ENCODE data around the gene BTBD18. TPM values are rescaled to one million over a fixed set of nuclear protein-coding genes. Genes with fewer than 3 reads are reported as not detected.

The BTBD18 gene
- total RNA-seq, 1 experiment from 2014 or later: 0.09 TPM

DNA sequence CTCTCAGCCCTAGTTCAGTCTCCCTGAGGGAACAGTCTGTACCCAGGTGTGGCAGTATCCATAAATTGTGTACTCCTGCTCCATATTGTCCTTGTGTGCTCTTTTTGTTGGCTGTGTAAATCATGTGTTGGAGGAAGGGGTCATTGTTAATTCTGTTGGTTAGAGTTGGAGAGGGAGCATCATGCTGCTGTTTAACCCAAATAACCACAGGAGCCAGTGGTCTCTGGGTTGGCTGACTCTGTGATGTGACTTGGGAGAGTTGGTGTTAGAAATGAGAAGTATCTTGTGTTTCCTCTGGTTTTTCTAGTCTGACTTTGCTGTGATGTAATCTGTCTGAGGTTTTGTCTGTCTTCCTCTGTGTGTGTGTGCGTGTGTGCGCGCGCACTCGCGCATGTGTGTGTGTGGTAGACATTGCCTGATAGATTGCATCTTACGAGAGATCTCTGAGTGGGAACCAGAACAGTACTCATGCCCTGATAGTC, 40.5 kb upstream of the BTBD18 start (continued):
- no peak for TF ChIP-seq ZNF263 (CRISPR knock-in tag; IDR thresholded peaks at IDR 0.05; ENCODE audit: low read depth)
- no peak for TF ChIP-seq TCF7 (CRISPR knock-in tag; IDR thresholded peaks at IDR 0.05; ENCODE audit: low read depth)
- no peak for TF ChIP-seq SOX15 (CRISPR knock-in tag; IDR thresholded peaks at IDR 0.05)
- TF ChIP-seq, protein P1, sequence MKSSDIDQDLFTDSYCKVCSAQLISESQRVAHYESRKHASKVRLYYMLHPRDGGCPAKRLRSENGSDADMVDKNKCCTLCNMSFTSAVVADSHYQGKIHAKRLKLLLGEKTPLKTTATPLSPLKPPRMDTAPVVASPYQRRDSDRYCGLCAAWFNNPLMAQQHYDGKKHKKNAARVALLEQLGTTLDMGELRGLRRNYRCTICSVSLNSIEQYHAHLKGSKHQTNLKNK (CRISPR knock-in tag; IDR thresholded peaks at IDR 0.05): no peak

- Mint-ChIP-seq H3K4me1 (peaks cover 47% of the 10 kb centered on the region), H3K27ac (peak overlapping the region; percentile 65)
- CTCF ChIA-PET: interaction anchor here (1.0 to 3.7 kb wide), 2 partner anchors 9 to 40 kb away, joined by 3 to 18 read pairs; partner anchors contain the start of gene BTBD18
Observed at GRCh38 chr11:57791321-57792059, 39.9 kb upstream of the BTBD18 start.

DNA sequence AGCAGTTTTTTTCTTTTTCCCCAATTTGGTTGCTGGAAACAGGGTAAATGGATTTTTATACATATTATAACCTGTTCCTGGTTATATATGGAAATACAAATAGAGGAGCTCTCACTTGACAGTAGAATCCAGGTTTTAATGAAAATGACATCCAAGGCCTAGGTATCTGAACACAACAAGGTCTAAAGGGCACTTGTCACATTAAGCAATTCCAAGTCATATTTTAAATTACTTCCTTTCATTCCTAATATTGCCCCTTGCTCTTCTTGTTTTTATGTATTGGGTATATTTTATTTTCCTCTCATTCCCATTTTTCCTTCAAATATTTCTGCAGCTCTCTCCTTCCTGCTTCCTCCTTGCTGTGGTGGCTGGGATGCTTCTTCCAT, 37.1 kb upstream of the BTBD18 start:
- H3K27me3 Mint-ChIP-seq (ENCODE audit: low read depth): no peaks in the 10 kb centered on the region
- H3K27ac Mint-ChIP-seq: peak overlapping the region; percentile 55; the same call in 1 of the 2 replicates
- peaks cover 14% of the 10 kb centered on the region for H3K36me3 Mint-ChIP-seq
- no peak overlapping the region for H3K4me3 Mint-ChIP-seq
- ChIA-PET POLR2A (interaction anchor here (1.0 to 1.2 kb wide), 2 partner anchors 10 to 47 kb away, joined by 3 read pairs; partner anchors contain the start of gene SELENOH), CTCF (interaction anchor here (1.7 to 3.9 kb wide), 3 partner anchors 10 to 37 kb away, joined by 5 to 17 read pairs (median 14); partner anchors contain the start of gene BTBD18)
- no peaks in the 10 kb centered on the region for H3K9me3 Mint-ChIP-seq
- H3K4me1 Mint-ChIP-seq: peaks cover 60% of the 10 kb centered on the region
- no peak for ATAC-seq
- TF ChIP-seq ZNF263 (CRISPR knock-in tag; IDR thresholded peaks at IDR 0.05; ENCODE audit: low read depth): no peak
- no peak for TF ChIP-seq IRF2 (CRISPR knock-in tag; IDR thresholded peaks at IDR 0.05; ENCODE audit: borderline replicate concordance, low read depth)
- TF ChIP-seq OVOL2 (CRISPR knock-in tag; IDR thresholded peaks at IDR 0.05; ENCODE audit: borderline replicate concordance): no peak
- no peak for TF ChIP-seq TCF7 (CRISPR knock-in tag; IDR thresholded peaks at IDR 0.05; ENCODE audit: low read depth)
- TF ChIP-seq, protein P2, sequence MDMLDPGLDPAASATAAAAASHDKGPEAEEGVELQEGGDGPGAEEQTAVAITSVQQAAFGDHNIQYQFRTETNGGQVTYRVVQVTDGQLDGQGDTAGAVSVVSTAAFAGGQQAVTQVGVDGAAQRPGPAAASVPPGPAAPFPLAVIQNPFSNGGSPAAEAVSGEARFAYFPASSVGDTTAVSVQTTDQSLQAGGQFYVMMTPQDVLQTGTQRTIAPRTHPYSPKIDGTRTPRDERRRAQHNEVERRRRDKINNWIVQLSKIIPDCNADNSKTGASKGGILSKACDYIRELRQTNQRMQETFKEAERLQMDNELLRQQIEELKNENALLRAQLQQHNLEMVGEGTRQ (CRISPR knock-in tag; IDR thresholded peaks at IDR 0.05): no peak
- TF ChIP-seq FOXK1 (CRISPR knock-in tag; IDR thresholded peaks at IDR 0.05): no peak
- no peak for TF ChIP-seq ATF1 (CRISPR knock-in tag; IDR thresholded peaks at IDR 0.05)
- no peak for TF ChIP-seq ZNF138 (CRISPR knock-in tag; conservative IDR thresholded peaks at IDR 0.05)
- no peak for TF ChIP-seq ATF2 (CRISPR knock-in tag; IDR thresholded peaks at IDR 0.05; ENCODE audit: borderline replicate concordance, low read depth)
- TF ChIP-seq JAZF1 (CRISPR knock-in tag; IDR thresholded peaks at IDR 0.05): no peak
- no peak for TF ChIP-seq JUN (CRISPR knock-in tag; IDR thresholded peaks at IDR 0.05)
- TF ChIP-seq, protein P3, sequence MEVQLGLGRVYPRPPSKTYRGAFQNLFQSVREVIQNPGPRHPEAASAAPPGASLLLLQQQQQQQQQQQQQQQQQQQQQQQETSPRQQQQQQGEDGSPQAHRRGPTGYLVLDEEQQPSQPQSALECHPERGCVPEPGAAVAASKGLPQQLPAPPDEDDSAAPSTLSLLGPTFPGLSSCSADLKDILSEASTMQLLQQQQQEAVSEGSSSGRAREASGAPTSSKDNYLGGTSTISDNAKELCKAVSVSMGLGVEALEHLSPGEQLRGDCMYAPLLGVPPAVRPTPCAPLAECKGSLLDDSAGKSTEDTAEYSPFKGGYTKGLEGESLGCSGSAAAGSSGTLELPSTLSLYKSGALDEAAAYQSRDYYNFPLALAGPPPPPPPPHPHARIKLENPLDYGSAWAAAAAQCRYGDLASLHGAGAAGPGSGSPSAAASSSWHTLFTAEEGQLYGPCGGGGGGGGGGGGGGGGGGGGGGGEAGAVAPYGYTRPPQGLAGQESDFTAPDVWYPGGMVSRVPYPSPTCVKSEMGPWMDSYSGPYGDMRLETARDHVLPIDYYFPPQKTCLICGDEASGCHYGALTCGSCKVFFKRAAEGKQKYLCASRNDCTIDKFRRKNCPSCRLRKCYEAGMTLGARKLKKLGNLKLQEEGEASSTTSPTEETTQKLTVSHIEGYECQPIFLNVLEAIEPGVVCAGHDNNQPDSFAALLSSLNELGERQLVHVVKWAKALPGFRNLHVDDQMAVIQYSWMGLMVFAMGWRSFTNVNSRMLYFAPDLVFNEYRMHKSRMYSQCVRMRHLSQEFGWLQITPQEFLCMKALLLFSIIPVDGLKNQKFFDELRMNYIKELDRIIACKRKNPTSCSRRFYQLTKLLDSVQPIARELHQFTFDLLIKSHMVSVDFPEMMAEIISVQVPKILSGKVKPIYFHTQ (CRISPR knock-in tag; IDR thresholded peaks at IDR 0.05): no peak
- no peak for TF ChIP-seq HMGXB4 (CRISPR knock-in tag; IDR thresholded peaks at IDR 0.05)
- TF ChIP-seq, protein P4, sequence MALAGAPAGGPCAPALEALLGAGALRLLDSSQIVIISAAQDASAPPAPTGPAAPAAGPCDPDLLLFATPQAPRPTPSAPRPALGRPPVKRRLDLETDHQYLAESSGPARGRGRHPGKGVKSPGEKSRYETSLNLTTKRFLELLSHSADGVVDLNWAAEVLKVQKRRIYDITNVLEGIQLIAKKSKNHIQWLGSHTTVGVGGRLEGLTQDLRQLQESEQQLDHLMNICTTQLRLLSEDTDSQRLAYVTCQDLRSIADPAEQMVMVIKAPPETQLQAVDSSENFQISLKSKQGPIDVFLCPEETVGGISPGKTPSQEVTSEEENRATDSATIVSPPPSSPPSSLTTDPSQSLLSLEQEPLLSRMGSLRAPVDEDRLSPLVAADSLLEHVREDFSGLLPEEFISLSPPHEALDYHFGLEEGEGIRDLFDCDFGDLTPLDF (CRISPR knock-in tag; IDR thresholded peaks at IDR 0.05): no peak
- DNase-seq (ENCODE audit: low spot score): no peak

More at GRCh38 chr11:57791321-57792059, 39.9 kb upstream of the BTBD18 start:
- Mint-ChIP-seq H3K4me3 (no peak overlapping the region), H3K9me3 (no peaks in the 10 kb centered on the region), H3K27me3 (ENCODE audit: low read depth) (no peaks in the 10 kb centered on the region), H3K36me3 (peaks cover 38% of the 10 kb centered on the region)
- POLR2A ChIA-PET: no interaction called here
- DNase-seq (ENCODE audit: low spot score) (peak; percentile 33), ATAC-seq (peak; percentile 14; the same call in 1 of the 2 replicates)
- TF ChIP-seq, protein P5, sequence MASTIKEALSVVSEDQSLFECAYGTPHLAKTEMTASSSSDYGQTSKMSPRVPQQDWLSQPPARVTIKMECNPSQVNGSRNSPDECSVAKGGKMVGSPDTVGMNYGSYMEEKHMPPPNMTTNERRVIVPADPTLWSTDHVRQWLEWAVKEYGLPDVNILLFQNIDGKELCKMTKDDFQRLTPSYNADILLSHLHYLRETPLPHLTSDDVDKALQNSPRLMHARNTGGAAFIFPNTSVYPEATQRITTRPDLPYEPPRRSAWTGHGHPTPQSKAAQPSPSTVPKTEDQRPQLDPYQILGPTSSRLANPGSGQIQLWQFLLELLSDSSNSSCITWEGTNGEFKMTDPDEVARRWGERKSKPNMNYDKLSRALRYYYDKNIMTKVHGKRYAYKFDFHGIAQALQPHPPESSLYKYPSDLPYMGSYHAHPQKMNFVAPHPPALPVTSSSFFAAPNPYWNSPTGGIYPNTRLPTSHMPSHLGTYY (CRISPR knock-in tag; IDR thresholded peaks at IDR 0.05): no peak
- TF ChIP-seq ZNF138 (CRISPR knock-in tag; conservative IDR thresholded peaks at IDR 0.05) (no peak), CREM (CRISPR knock-in tag; IDR thresholded peaks at IDR 0.05) (no peak), ZNF416 (CRISPR knock-in tag; IDR thresholded peaks at IDR 0.05) (no peak), ZNF232 (CRISPR knock-in tag; IDR thresholded peaks at IDR 0.05) (no peak)
- TF ChIP-seq, protein P6, sequence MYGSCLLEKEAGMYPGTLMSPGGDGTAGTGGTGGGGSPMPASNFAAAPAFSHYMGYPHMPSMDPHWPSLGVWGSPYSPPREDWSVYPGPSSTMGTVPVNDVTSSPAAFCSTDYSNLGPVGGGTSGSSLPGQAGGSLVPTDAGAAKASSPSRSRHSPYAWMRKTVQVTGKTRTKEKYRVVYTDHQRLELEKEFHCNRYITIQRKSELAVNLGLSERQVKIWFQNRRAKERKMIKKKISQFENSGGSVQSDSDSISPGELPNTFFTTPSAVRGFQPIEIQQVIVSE (CRISPR knock-in tag; IDR thresholded peaks at IDR 0.05; ENCODE audit: borderline replicate concordance): no peak
